Epidermal melanocyte (primary cell): ENCODE measurements around the gene MYO3B.
"Not testable (repeated sequence)": the region's sequence is repeated elsewhere in the genome, so short reads cannot be mapped to it uniquely, and the experiment has no call there.

ENCODE experiments used
- DNase-seq: peaks from one replicate; pipeline ENCODE4 v3.0.0; 2011; ENCODE audit warnings: low spot score; ENCODE audit not compliant: insufficient read length

MYO3B gene

DNA sequence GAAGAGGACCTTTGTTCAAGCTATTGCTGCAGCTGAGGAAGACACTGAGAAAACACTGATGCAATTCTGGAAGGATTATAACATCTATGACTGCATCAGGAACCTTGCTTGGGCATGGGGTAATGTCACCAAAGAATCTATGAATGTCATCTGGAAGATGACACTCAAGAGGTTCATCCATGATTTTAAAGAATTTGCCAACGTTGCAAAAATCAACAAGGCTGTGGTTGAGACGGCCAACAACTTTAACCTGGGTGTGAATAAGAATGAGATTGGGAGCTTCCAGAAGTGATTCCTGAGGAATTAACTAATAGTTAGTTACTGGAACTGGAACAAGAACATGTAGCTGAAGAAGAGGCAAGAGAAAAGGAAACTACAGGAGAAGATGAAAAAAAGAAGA lies 410.8 kb downstream of the MYO3B start:
- DNase-seq: no peak

- DNase-seq: no peak
Observed at GRCh38 chr2:170596576-170596975, 418.6 kb downstream of the MYO3B start.

DNA sequence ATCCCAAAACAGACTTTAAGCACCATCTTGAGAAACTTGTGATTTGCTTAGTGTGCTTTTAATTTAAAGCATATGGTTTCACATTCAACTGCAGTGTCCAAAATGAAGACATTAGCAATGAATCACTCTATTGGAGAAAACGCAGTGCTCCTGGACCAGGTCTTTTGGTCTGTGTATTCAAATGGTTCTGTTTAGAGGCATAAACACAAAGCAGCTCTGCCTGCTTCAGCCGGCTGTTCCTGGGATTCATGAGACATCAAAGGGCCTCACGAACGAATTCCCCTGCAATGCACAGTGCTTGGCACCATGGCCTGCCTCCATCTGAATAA lies 420.1 kb downstream of the MYO3B start:
- no peak for DNase-seq

DNA sequence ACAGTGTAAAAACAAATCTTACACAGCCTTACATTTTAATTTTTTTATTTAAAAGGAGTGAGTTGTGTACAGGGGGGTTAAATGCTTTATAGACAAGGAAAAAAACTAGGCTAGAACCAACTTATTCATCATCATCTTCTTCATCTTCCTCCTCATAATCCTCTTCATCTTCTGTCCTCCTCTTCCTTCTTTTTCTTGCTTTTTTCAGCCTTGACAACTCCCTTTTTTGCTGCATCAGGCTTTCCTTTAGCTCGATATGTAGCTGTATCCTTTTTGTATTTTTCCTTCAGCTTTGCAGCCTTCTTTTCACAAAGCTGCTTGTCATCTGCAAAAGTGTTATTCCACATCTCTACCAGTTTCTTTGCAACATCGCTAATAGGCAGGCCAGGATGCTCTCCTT lies 423.5 kb downstream of the MYO3B start:
- no peak for DNase-seq

- DNase-seq: no peak
Observed at GRCh38 chr2:170605862-170606261, 427.9 kb downstream of the MYO3B start.

- no peak for DNase-seq
Observed at GRCh38 chr2:170607171-170607570, 429.2 kb downstream of the MYO3B start.

DNA sequence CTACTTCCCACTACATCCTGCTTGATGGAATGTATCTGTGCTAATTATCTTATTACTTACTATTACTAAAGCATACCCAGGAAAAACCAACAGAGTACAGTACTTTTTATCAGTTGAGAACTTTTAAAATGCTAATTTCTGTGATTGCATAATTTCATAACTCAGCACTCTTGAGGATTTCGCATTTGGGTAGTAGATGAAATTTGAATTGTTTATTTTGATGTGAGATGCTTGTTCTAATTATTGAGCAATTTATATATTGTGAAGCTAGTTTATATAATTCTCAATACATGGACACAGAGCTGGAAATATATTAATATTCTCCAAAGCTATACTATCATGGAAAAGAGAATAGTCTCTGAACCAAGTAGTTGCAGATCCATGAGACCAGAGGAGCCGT lies 432.7 kb downstream of the MYO3B start:
- DNase-seq: no peak

- not testable (repeated sequence) for DNase-seq
Observed at GRCh38 chr2:170618948-170619347, 441.0 kb downstream of the MYO3B start.

DNA sequence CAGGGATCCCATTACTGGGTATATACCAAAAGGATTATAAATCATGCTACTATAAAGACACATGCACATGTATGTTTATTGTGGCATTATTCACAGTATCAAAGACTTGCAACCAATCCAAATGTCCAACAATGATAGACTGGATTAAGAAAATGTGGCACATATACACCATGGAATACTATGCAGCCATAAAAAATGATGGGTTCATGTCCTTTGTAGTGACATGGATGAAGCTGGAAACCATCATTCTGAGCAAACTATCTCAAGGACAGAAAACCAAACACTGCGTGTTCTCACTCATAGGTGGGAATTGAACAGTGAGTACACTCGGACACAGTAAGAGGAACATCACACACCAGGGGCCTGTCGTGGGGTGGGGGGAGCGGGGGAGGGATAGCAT lies 457.1 kb downstream of the MYO3B start:
- not testable (repeated sequence) for DNase-seq

- no peak for DNase-seq
Observed at GRCh38 chr2:170639635-170640034, 461.7 kb downstream of the MYO3B start.

- no peak for DNase-seq
Observed at GRCh38 chr2:170641961-170642360, 464.0 kb downstream of the MYO3B start.

GRCh38 chr2:170643346-170643745 lies 465.4 kb downstream of the MYO3B start:
- DNase-seq: no peak

- no peak for DNase-seq
Observed at GRCh38 chr2:170647741-170648436, 469.9 kb downstream of the MYO3B start.

GRCh38 chr2:170651624-170652325 lies 473.8 kb downstream of the MYO3B start:
- no peak for DNase-seq

DNA sequence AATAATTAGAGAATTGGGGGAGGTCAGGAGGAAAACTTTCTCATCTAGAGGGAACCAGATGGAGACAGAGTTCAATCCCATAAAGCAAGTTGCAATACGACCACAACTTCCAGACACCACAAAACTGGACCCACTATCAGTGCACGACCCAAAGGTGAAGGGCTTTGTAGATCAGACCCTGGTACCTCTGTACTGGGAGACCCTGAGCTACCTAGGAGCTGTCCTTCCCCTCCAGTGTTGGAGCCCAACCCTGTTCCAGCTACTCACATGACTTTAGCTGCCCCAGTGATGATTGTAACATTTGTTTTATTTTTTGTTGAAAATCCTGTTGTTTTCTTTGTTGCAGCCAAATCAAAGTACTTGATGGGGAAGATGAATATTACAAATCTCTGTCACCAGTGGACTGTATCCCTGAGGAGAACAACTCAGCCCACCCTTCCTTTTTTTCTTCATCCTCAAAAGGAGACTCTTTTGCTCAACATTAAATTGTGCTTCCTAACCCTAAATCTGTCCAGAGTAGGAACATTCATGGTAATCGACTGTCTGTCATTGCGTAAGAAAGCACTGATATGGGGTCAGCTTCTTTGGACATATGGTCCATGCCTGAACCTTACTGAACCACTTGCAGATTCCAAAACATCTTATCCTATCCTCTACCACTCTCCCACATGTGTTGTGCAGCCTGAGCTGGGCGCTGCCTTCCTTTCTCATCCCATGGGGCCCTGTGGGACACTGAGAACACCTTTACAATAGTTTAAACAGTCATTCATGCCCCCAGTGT lies 474.9 kb downstream of the MYO3B start:
- DNase-seq: no peak

GRCh38 chr2:170656669-170657068 lies 478.7 kb downstream of the MYO3B start:
- DNase-seq: no peak

- no peak for DNase-seq
Observed at GRCh38 chr2:170660409-170660808, 482.5 kb downstream of the MYO3B start.

DNA sequence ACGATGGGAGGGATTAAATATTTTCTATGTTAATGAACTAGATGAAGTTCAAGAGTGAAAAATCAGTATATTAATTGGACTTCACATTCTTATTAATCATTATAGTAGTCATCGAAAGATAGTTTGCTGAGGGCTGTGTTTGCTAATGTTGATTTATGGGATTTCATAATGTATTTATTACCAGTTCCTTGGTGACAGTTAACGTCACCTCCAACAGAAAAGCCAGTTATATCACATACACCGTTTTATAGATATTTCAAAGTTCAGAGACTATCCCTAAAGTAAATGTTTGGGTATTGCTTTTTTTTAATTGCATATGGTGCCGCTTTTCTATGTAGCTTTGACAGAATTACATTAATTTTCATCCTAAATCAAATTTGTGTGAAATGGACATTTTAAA lies 487.8 kb downstream of the MYO3B start:
- no peak for DNase-seq

GRCh38 chr2:170669909-170670308 lies 492.0 kb downstream of the MYO3B start:
- no peak for DNase-seq

DNA sequence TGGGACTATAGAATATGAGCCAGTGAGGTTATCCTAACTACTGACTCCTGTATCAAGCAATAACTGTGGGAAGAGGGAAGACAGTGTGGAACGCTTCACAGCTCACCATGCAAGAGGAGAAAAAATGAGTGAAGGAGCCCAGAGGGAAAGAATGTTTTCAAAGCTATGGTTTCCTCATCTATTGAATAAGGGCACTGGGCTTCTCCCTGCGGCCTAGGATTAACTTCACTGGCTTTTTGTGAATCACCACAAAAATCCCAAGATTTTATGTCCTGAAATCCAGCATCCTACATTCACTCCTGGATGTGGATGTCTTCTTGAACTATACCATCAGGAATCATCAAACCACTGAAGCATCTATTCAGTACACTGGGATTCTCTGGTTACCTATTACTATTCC lies 492.7 kb downstream of the MYO3B start:
- no peak for DNase-seq

DNA sequence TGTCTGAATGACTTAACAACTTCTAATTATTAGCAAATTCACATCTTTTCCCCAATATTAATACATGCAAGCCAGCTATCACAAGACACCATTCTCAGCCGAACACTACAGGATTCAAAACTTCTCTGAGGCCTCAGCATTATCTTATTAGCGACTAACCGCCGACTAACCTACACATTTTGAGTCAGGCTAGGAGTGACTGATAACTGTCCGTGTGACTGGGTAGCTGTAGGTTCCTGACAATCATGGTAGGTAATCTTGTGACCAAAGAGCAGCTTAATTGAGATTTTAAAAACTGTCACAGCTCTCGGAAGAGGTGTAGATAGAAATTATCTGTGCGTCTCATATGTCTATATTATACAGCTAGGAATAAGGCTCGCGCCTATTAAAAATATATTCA lies 493.1 kb downstream of the MYO3B start:
- DNase-seq: no peak

DNA sequence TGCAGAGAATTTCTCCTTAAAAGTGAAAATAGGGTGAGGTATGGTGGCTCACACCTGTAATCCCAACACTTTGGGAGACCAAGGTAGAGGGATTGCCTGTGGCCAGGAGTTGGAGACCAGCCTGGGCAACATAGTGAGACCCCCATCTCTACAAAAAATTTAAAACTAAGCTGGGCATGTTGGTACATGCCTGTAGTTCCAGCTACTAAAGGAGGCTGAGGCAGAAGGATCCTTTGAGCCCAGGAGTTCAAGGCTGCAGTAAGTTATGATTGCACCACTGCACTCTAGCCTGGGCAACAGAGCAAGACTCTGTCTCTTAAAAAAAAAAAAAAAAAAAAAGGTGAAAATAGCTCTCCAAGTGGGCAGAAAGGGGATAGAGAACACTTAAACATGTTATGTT lies 496.3 kb downstream of the MYO3B start:
- DNase-seq: not testable (repeated sequence)

- no peak for DNase-seq
Observed at GRCh38 chr2:170675701-170676100, 497.8 kb downstream of the MYO3B start.
